Activated CD4-positive, alpha-beta T cell treated with anti-CD3 and anti-CD28 coated beads, Interleukin-2, amount 10 ng/mL, durations not matched to agents 7 days and 5 days (primary cell): ENCODE data around the gene HDAC3. TPM values are rescaled to one million over a fixed set of nuclear protein-coding genes. Genes with fewer than 3 reads are reported as not detected.
"Not testable (repeated sequence)": the region's sequence is repeated elsewhere in the genome, so short reads cannot be mapped to it uniquely, and the experiment has no call there.

Experiments used
- CTCF ChIA-PET: fragments of 350-600 bp; sonication (Branson Sonifier 250); formaldehyde crosslinking; loops from one replicate; lab custom pipeline; 2021; ENCODE audit warnings: antibody characterized with exemption; lab: Charles Lee
- POLR2A ChIA-PET: fragments of 350-600 bp; sonication (Branson Sonifier 250); formaldehyde crosslinking; loops from one replicate; lab custom pipeline; 2021; ENCODE audit warnings: antibody characterized with exemption; lab: Charles Lee
- DNase-seq: peaks from one replicate; pipeline ENCODE4 v3.0.0-alpha.2; 2020
- H3K27ac Mint-ChIP-seq: one replicate; pipeline ENCODE4 v1.8.0; 2021; ENCODE audit warnings: mild to moderate bottlenecking, moderate library complexity, mixed read lengths
- H3K27me3 Mint-ChIP-seq: one replicate; pipeline ENCODE4 v1.8.0; 2021; ENCODE audit warnings: mixed read lengths
- H3K36me3 Mint-ChIP-seq: one replicate; pipeline ENCODE4 v1.8.0; 2021; ENCODE audit warnings: low read depth, mixed read lengths
- H3K4me1 Mint-ChIP-seq: one replicate; pipeline ENCODE4 v1.8.0; 2021; ENCODE audit warnings: mixed read lengths
- H3K4me3 Mint-ChIP-seq: one replicate; pipeline ENCODE4 v1.8.0; 2021; ENCODE audit warnings: mild to moderate bottlenecking, moderate library complexity, mixed read lengths
- H3K9me3 Mint-ChIP-seq: one replicate; pipeline ENCODE4 v1.8.0; 2021; ENCODE audit warnings: mixed read lengths
- total RNA-seq, 2 experiments: library from RNA; stranded (reverse); gene quantifications; one replicate each; pipeline ENCODE4 v1.2.3, GENCODE V29; 2021

HDAC3 gene
- total RNA-seq, 2 experiments from 2014 or later, result 70.2 to 73.9 TPM

- Mint-ChIP-seq H3K27ac (peak overlapping the region; percentile 58), H3K9me3 (no peaks in the 10 kb centered on the region), H3K4me1 (peaks cover 89% of the 10 kb centered on the region), H3K36me3 (peaks cover 66% of the 10 kb centered on the region), H3K27me3 (no peaks in the 10 kb centered on the region), H3K4me3 (peak overlapping the region; percentile 23)
- DNase-seq, result no peak
- CTCF ChIA-PET, result interaction anchor here (1.5 kb wide), 1 partner anchor 19 kb away, joined by 4 read pairs; no protein-coding TSS in a partner anchor
- POLR2A ChIA-PET, result no interaction called here
These were observed 25.4 kb downstream of the HDAC3 start for GRCh38 chr5:141611289-141611688.

GRCh38 chr5:141609921-141610320, 26.7 kb downstream of the HDAC3 start:
- H3K27me3 Mint-ChIP-seq, POLR2A ChIA-PET, DNase-seq, H3K9me3 Mint-ChIP-seq, H3K4me3 Mint-ChIP-seq: not testable (repeated sequence)
- H3K27ac Mint-ChIP-seq, result peak overlapping the region; percentile 95
- CTCF ChIA-PET, result interaction anchor here (1.1 to 3.2 kb wide), 2 partner anchors 10 to 18 kb away, joined by 4 to 29 read pairs; partner anchors contain the start of gene DIAPH1
- peaks cover 58% of the 10 kb centered on the region for H3K36me3 Mint-ChIP-seq
- peaks cover 92% of the 10 kb centered on the region for H3K4me1 Mint-ChIP-seq

GRCh38 chr5:141609044-141609443, 27.6 kb downstream of the HDAC3 start:
- ChIA-PET POLR2A (no interaction called here), CTCF (interaction anchor here (0.7 to 3.2 kb wide), 6 partner anchors 10 to 45 kb away, joined by 3 to 29 read pairs (median 5); partner anchors contain the start of genes DIAPH1, HDAC3 and RELL2)
- no peak for DNase-seq
- H3K4me3 Mint-ChIP-seq, result no peak overlapping the region
- no peaks in the 10 kb centered on the region for H3K27me3 Mint-ChIP-seq
- peak overlapping the region; percentile 95 for H3K27ac Mint-ChIP-seq
- peaks cover 55% of the 10 kb centered on the region for H3K36me3 Mint-ChIP-seq
- H3K4me1 Mint-ChIP-seq, result peaks cover 91% of the 10 kb centered on the region
- H3K9me3 Mint-ChIP-seq, result no peaks in the 10 kb centered on the region

GRCh38 chr5:141608557-141608956, 28.1 kb downstream of the HDAC3 start:
- peaks cover 52% of the 10 kb centered on the region for H3K36me3 Mint-ChIP-seq
- H3K4me3 Mint-ChIP-seq, result no peak overlapping the region
- H3K27me3 Mint-ChIP-seq, result no peaks in the 10 kb centered on the region
- DNase-seq, result no peak
- POLR2A ChIA-PET, result no interaction called here
- peak overlapping the region; percentile 95 for H3K27ac Mint-ChIP-seq
- peaks cover 92% of the 10 kb centered on the region for H3K4me1 Mint-ChIP-seq
- H3K9me3 Mint-ChIP-seq, result no peaks in the 10 kb centered on the region
- CTCF ChIA-PET, result interaction anchor here (0.6 to 3.3 kb wide), 9 partner anchors 11 to 1194 kb away, joined by 3 to 30 read pairs (median 5); partner anchors contain the start of genes DIAPH1, HDAC3 and RELL2

GRCh38 chr5:141608046-141608445, 28.6 kb downstream of the HDAC3 start:
- peaks cover 48% of the 10 kb centered on the region for H3K36me3 Mint-ChIP-seq
- ChIA-PET CTCF (interaction anchor here (0.6 to 3.3 kb wide), 9 partner anchors 8 to 1193 kb away, joined by 3 to 30 read pairs (median 5); partner anchors contain the start of gene DIAPH1), POLR2A (no interaction called here)
- H3K27ac Mint-ChIP-seq, result peak overlapping the region; percentile 95
- H3K9me3 Mint-ChIP-seq, result no peaks in the 10 kb centered on the region
- peaks cover 92% of the 10 kb centered on the region for H3K4me1 Mint-ChIP-seq
- DNase-seq, result no peak
- H3K4me3 Mint-ChIP-seq, result peak overlapping the region; percentile 66
- no peaks in the 10 kb centered on the region for H3K27me3 Mint-ChIP-seq

- no peaks in the 10 kb centered on the region for H3K9me3 Mint-ChIP-seq
- DNase-seq, result peak; percentile 90
- ChIA-PET POLR2A (interaction anchor here (0.6 kb wide), 1 partner anchor 490 kb away, joined by 4 read pairs; no protein-coding TSS in a partner anchor), CTCF (interaction anchor here (0.6 to 3.3 kb wide), 8 partner anchors 9 to 364 kb away, joined by 3 to 30 read pairs (median 4); partner anchors contain the start of gene DIAPH1)
- peaks cover 40% of the 10 kb centered on the region for H3K36me3 Mint-ChIP-seq
- no peaks in the 10 kb centered on the region for H3K27me3 Mint-ChIP-seq
- H3K27ac Mint-ChIP-seq, result peak overlapping the region; percentile 95
- peak overlapping the region; percentile 66 for H3K4me3 Mint-ChIP-seq
- peaks cover 88% of the 10 kb centered on the region for H3K4me1 Mint-ChIP-seq
These were observed 30.9 kb downstream of the HDAC3 start for GRCh38 chr5:141605523-141606277.

GRCh38 chr5:141603923-141604717, 32.5 kb downstream of the HDAC3 start:
- DNase-seq, result peak; percentile 20
- Mint-ChIP-seq H3K36me3 (peaks cover 32% of the 10 kb centered on the region), H3K4me3 (peak overlapping the region; percentile 67), H3K27ac (peak overlapping the region; percentile 95), H3K27me3 (no peaks in the 10 kb centered on the region), H3K9me3 (no peaks in the 10 kb centered on the region), H3K4me1 (peaks cover 90% of the 10 kb centered on the region)
- POLR2A ChIA-PET, result no interaction called here
- CTCF ChIA-PET, result interaction anchor here (1.4 to 5.3 kb wide), 5 partner anchors 12 to 46 kb away, joined by 3 to 28 read pairs (median 11); partner anchors contain the start of genes DIAPH1, HDAC3 and RELL2

- ChIA-PET CTCF (interaction anchor here (1.0 to 5.3 kb wide), 7 partner anchors 11 to 49 kb away, joined by 3 to 28 read pairs (median 7); partner anchors contain the start of genes DIAPH1 and FCHSD1), POLR2A (no interaction called here)
- Mint-ChIP-seq H3K27ac (peak overlapping the region; percentile 67), H3K36me3 (peaks cover 30% of the 10 kb centered on the region), H3K9me3 (no peaks in the 10 kb centered on the region), H3K27me3 (no peaks in the 10 kb centered on the region), H3K4me3 (peak overlapping the region; percentile 3), H3K4me1 (peaks cover 88% of the 10 kb centered on the region)
- DNase-seq, result no peak
These were observed 34.0 kb downstream of the HDAC3 start for GRCh38 chr5:141602606-141603005.

GRCh38 chr5:141598391-141599345, 38.0 kb downstream of the HDAC3 start:
- POLR2A ChIA-PET, result no interaction called here
- Mint-ChIP-seq H3K27me3 (no peaks in the 10 kb centered on the region), H3K36me3 (peaks cover 44% of the 10 kb centered on the region), H3K4me3 (no peak overlapping the region), H3K9me3 (no peaks in the 10 kb centered on the region), H3K4me1 (peaks cover 77% of the 10 kb centered on the region), H3K27ac (peak overlapping the region; percentile 44)
- CTCF ChIA-PET, result interaction anchor here (0.8 to 4.9 kb wide), 5 partner anchors 10 to 41 kb away, joined by 3 to 38 read pairs (median 6); partner anchors contain the start of gene DIAPH1
- no peak for DNase-seq

- ChIA-PET POLR2A (no interaction called here), CTCF (interaction anchor here (0.7 to 4.9 kb wide), 7 partner anchors 11 to 41 kb away, joined by 3 to 38 read pairs (median 3); partner anchors contain the start of genes DIAPH1, HDAC3 and RELL2)
- H3K4me3 Mint-ChIP-seq, result no peak overlapping the region
- DNase-seq, result no peak
- no peaks in the 10 kb centered on the region for H3K9me3 Mint-ChIP-seq
- peaks cover 44% of the 10 kb centered on the region for H3K36me3 Mint-ChIP-seq
- peaks cover 75% of the 10 kb centered on the region for H3K4me1 Mint-ChIP-seq
- no peaks in the 10 kb centered on the region for H3K27me3 Mint-ChIP-seq
- H3K27ac Mint-ChIP-seq, result no peak overlapping the region
These were observed 38.8 kb downstream of the HDAC3 start for GRCh38 chr5:141597814-141598213.

- Mint-ChIP-seq H3K9me3 (no peaks in the 10 kb centered on the region), H3K4me1 (peaks cover 75% of the 10 kb centered on the region), H3K27ac (peak overlapping the region; percentile 50), H3K36me3 (peaks cover 42% of the 10 kb centered on the region), H3K27me3 (no peaks in the 10 kb centered on the region), H3K4me3 (no peak overlapping the region)
- DNase-seq, result no peak
- POLR2A ChIA-PET, result interaction anchor here (0.6 kb wide), 1 partner anchor 95 kb away, joined by 3 read pairs; no protein-coding TSS in a partner anchor
- CTCF ChIA-PET, result interaction anchor here (0.7 to 4.9 kb wide), 7 partner anchors 11 to 41 kb away, joined by 3 to 38 read pairs (median 3); partner anchors contain the start of genes DIAPH1, HDAC3 and RELL2
These were observed 39.3 kb downstream of the HDAC3 start for GRCh38 chr5:141597394-141597793.
